DMS 273 (cell line): ENCODE measurements around the gene SEMA3E.
A peak's percentile ranks its signal among the peaks of the same experiment; 100 is the strongest.
"Not testable (repeated sequence)": the region's sequence is repeated elsewhere in the genome, so short reads cannot be mapped to it uniquely, and the experiment has no call there.

ENCODE experiments used
- DNase-seq: peaks from one replicate; lab custom pipeline; 2025; ENCODE audit not compliant: unreplicated experiment; lab: John Stamatoyannopoulos, UW

Gene SEMA3E

GRCh38 chr7:83648464-83649241, at the start of gene SEMA3E:
Gene SEMA3E (minus strand): TSS chr7:83649139.
- DNase-seq: peak; percentile 75

- no peak for DNase-seq
Measured at GRCh38 chr7:83697804-83698530, 49.0 kb upstream of the SEMA3E start.

- no peak for DNase-seq
Measured at GRCh38 chr7:83696101-83696500, 47.2 kb upstream of the SEMA3E start.

- DNase-seq: no peak
Measured at GRCh38 chr7:83695128-83695960, 46.4 kb upstream of the SEMA3E start.

GRCh38 chr7:83693256-83693655, 44.3 kb upstream of the SEMA3E start:
- DNase-seq: no peak

- DNase-seq: no peak
Measured at GRCh38 chr7:83691095-83691494, 42.2 kb upstream of the SEMA3E start.

- no peak for DNase-seq
Measured at GRCh38 chr7:83689855-83690254, 40.9 kb upstream of the SEMA3E start.

- DNase-seq: no peak
Measured at GRCh38 chr7:83686416-83686815, 37.5 kb upstream of the SEMA3E start.

- no peak for DNase-seq
Measured at GRCh38 chr7:83684928-83685327, 36.0 kb upstream of the SEMA3E start.

GRCh38 chr7:83681200-83681778, 32.4 kb upstream of the SEMA3E start:
- DNase-seq: no peak

GRCh38 chr7:83677180-83677866, 28.4 kb upstream of the SEMA3E start:
- peak; percentile 58 for DNase-seq

- DNase-seq: not testable (repeated sequence)
Measured at GRCh38 chr7:83673291-83673690, 24.4 kb upstream of the SEMA3E start.

GRCh38 chr7:83672157-83672556, 23.2 kb upstream of the SEMA3E start:
- DNase-seq: no peak

- no peak for DNase-seq
Measured at GRCh38 chr7:83663131-83663530, 14.2 kb upstream of the SEMA3E start.

GRCh38 chr7:83658126-83658525, 9.2 kb upstream of the SEMA3E start:
- no peak for DNase-seq

GRCh38 chr7:83655951-83656556, 7.1 kb upstream of the SEMA3E start:
- DNase-seq: peak; percentile 78

- DNase-seq: no peak
Measured at GRCh38 chr7:83652481-83652880, 3.5 kb upstream of the SEMA3E start.

GRCh38 chr7:83649701-83650100, 762 bp upstream of the SEMA3E start:
- no peak for DNase-seq

- no peak for DNase-seq
Measured at GRCh38 chr7:83646027-83646426, 2.9 kb downstream of the SEMA3E start.

- DNase-seq: no peak
Measured at GRCh38 chr7:83643739-83644138, 5.2 kb downstream of the SEMA3E start.
